GM12892 (cell line): ENCODE measurements around the gene LIN7A.

Experiments used
- POLR2A ChIP-seq: IDR thresholded peaks from 2 replicates; pipeline ENCODE4 v1.6.1; 2011; ENCODE audit warnings: low read depth, low read length, control low read depth
- POLR2AphosphoS5 ChIP-seq: IDR thresholded peaks from 2 replicates; pipeline ENCODE4 v1.6.1; 2011; ENCODE audit warnings: low read depth, low read length, control low read depth
- TAF1 ChIP-seq: IDR thresholded peaks from 2 replicates; pipeline ENCODE4 v1.6.1; 2011; ENCODE audit warnings: low read depth, mild to moderate bottlenecking, control low read depth, low read length, borderline replicate concordance

GRCh38 chr12:80966001-80966400 lies 28.3 kb upstream of the LIN7A start:
- TF ChIP-seq TAF1 (no peak), POLR2A (no peak), POLR2AphosphoS5 (no peak)
